K562 (cell line): ENCODE results near the gene CTF1. TPM values are rescaled to one million over a fixed set of nuclear protein-coding genes. Genes with fewer than 3 reads are reported as not detected.

Experiments used
- ATF6 ChIP-seq: sonication (generic); formaldehyde crosslinking; IDR thresholded peaks from 2 replicates; pipeline ENCODE4 v1.4.0; 2020; ENCODE audit warnings: mild to moderate bottlenecking, missing genetic modification reagents
- CEBPB ChIP-seq: fragments of 450-650 bp; IDR thresholded peaks from 2 replicates; pipeline ENCODE4 v1.6.1; 2016; ENCODE audit warnings: missing genetic modification characterization, missing compliant biosample characterization
- ETV5 ChIP-seq: sonication (generic); formaldehyde crosslinking; IDR thresholded peaks from 2 replicates; pipeline ENCODE4 v1.4.0; 2020; ENCODE audit warnings: low read depth, mild to moderate bottlenecking, missing genetic modification reagents
- HEY1 ChIP-seq: fragments of 250-450 bp; sonication (Bioruptor Pico); IDR thresholded peaks from 2 replicates; pipeline ENCODE4 v1.5.0; 2020; ENCODE audit warnings: mild to moderate bottlenecking, moderate library complexity, borderline replicate concordance
- HNRNPLL ChIP-seq: fragments of 200-400 bp; formaldehyde crosslinking; IDR thresholded peaks from 2 replicates; pipeline ENCODE4 v1.6.1; 2017; ENCODE audit warnings: low read length, low read depth, mild to moderate bottlenecking; ENCODE audit not compliant: poor library complexity, severe bottlenecking
- ILF3 ChIP-seq: fragments of 450-650 bp; IDR thresholded peaks from 2 replicates; pipeline ENCODE4 v1.6.1; 2018; ENCODE audit warnings: antibody characterized with exemption, mild to moderate bottlenecking, moderate library complexity, borderline replicate concordance
- NFIC ChIP-seq: fragments of 450-650 bp; IDR thresholded peaks from 2 replicates; pipeline ENCODE4 v1.6.1; 2017; ENCODE audit warnings: mild to moderate bottlenecking, inconsistent platforms
- POLR2AphosphoS5 ChIP-seq: IDR thresholded peaks from 2 replicates; pipeline ENCODE4 v1.6.1; 2011; ENCODE audit warnings: mild to moderate bottlenecking, low read depth, low read length, moderate library complexity; ENCODE audit not compliant: control insufficient read depth, insufficient read depth
- STAG1 ChIP-seq: sonication (generic); formaldehyde crosslinking; IDR thresholded peaks from 2 replicates; pipeline ENCODE4 v1.5.0; 2020; ENCODE audit warnings: missing genetic modification reagents, borderline replicate concordance
- TAF7 ChIP-seq: fragments of 450-650 bp; IDR thresholded peaks from 2 replicates; pipeline ENCODE4 v1.6.1; 2016; ENCODE audit warnings: missing genetic modification characterization, missing compliant biosample characterization
- ZBED1 ChIP-seq: IDR thresholded peaks from 2 replicates; pipeline ENCODE4 v1.6.1; 2014
- ZBTB1 ChIP-seq: sonication (generic); formaldehyde crosslinking; IDR thresholded peaks from 2 replicates; pipeline ENCODE4 v1.8.1; 2023; ENCODE audit warnings: missing genetic modification reagents, low read depth, mild to moderate bottlenecking, borderline replicate concordance
- ZBTB34 ChIP-seq: fragments of 250-450 bp; sonication (Bioruptor Pico); IDR thresholded peaks from 2 replicates; pipeline ENCODE4 v1.8.0; 2021; ENCODE audit warnings: mild to moderate bottlenecking, moderate library complexity
- ZBTB7A ChIP-seq: IDR thresholded peaks from 2 replicates; pipeline ENCODE4 v1.6.1; 2011; ENCODE audit warnings: low read depth, mild to moderate bottlenecking, low read length, moderate library complexity, borderline replicate concordance; ENCODE audit not compliant: control insufficient read depth
- ZNF263 ChIP-seq: sonication (generic); formaldehyde crosslinking; IDR thresholded peaks from 2 replicates; pipeline ENCODE4 v1.8.0; 2022; ENCODE audit warnings: mild to moderate bottlenecking, missing genetic modification reagents, borderline replicate concordance
- ZNF384 ChIP-seq: IDR thresholded peaks from 2 replicates; pipeline ENCODE4 v1.6.1; 2012; ENCODE audit warnings: low read depth, low read length, improper control_type of control experiment
- ZNF740 ChIP-seq, 3 experiments: fragments of 200-800 bp in 1 of 3; sonication (Bioruptor generic) in 1 of 3; sonication (generic) in 1 of 3; formaldehyde crosslinking in 1 of 3; IDR thresholded peaks; 2 replicates each; pipeline versions ENCODE4 v1.6.1 to v1.8.0; 2016 to 2022; ENCODE audit warnings: mild to moderate bottlenecking in 2 of 3, missing compliant biosample characterization in 2 of 3, missing genetic modification characterization in 2 of 3, missing genetic modification reagents in 1 of 3
- ZNF79 ChIP-seq: fragments of 250-450 bp; sonication (Bioruptor Pico); IDR thresholded peaks from 2 replicates; pipeline ENCODE4 v1.4.0; 2020; ENCODE audit warnings: low read depth, mild to moderate bottlenecking, moderate library complexity
- polyA plus RNA-seq, 8 experiments: library from polyadenylated mRNA; depleted of rRNA in 4 of 8; stranded (reverse) in 5 of 8; unstranded in 3 of 8; fragments of >200 nt; fragmentation: Nextera tagmentation in 2 of 8; fragmentation: Illumina TruSeq in 1 of 8; extraction: Ambion mirVana in 2 of 8; extraction: Trizol in 1 of 8; gene quantifications; 2 replicates each; pipeline versions ENCODE4 v1.2.1 to v1.2.3, GENCODE V29; 2011 to 2014; ENCODE audit warnings: inconsistent platforms in 1 of 8, missing spikeins in 1 of 8
- total RNA-seq, 7 experiments: library from RNA; depleted of rRNA in 6 of 7; stranded (reverse); fragments of >200 nt in 6 of 7; fragmentation: Illumina TruSeq in 2 of 7; extraction: Trizol in 2 of 7; gene quantifications; 2 replicates each; pipeline versions ENCODE4 v1.2.1 to v1.2.3, GENCODE V29; 2011 to 2021; ENCODE audit warnings: low replicate concordance in 1 of 7

Gene CTF1
- total and polyA plus RNA-seq, 9 of the 15 experiments (the other 6 are each of a cell fraction or from before 2014, with no cell fraction given) = 0.24 to 2.5 (median 0.44) TPM

- no peak for TF ChIP-seq ATF6 (CRISPR knock-in tag)
- no peak for TF ChIP-seq ZBED1
- TF ChIP-seq ZBTB34 (CRISPR knock-in tag) = no peak
- TF ChIP-seq TAF7 (tag) = no peak
- TF ChIP-seq ZNF79 (CRISPR knock-in tag) = no peak
- TF ChIP-seq ZBTB1 = no peak
- no peak for TF ChIP-seq HEY1 (CRISPR knock-in tag)
- TF ChIP-seq POLR2AphosphoS5 = 0 out of 2 replicates have a peak, but pooled peaks have one; percentile 3
- TF ChIP-seq ZBTB7A = peak; percentile 31; the same call in 1 of the 2 replicates
- no peak for TF ChIP-seq CEBPB (tag)
- no peak for TF ChIP-seq HNRNPLL
- no peak for TF ChIP-seq ZNF384
- TF ChIP-seq ZNF740 (CRISPR knock-in tag; IDR thresholded peaks at IDR 0.05) = no peak
- no peak for TF ChIP-seq ZNF740 (tag; IDR thresholded peaks at IDR 0.05)
- peak; percentile 20 for TF ChIP-seq ETV5 (CRISPR knock-in tag)
- TF ChIP-seq ILF3 = no peak
- 0 out of 2 replicates have a peak, but pooled peaks have one; percentile 5 for TF ChIP-seq STAG1
- TF ChIP-seq ZNF263 (CRISPR knock-in tag) = 0 out of 2 replicates have a peak, but pooled peaks have one; percentile 33
- TF ChIP-seq NFIC = no peak
Measured at GRCh38 chr16:30893417-30893743, 3.0 kb upstream of the CTF1 start (continued).
